Right renal cortex interstitium (tissue), 3 donors: Measurements from ENCODE around the gene PROM1. TPM values are rescaled to one million over a fixed set of nuclear protein-coding genes. Genes with fewer than 3 reads are reported as not detected.

ENCODE experiments used
- DNase-seq, 3 donors: peaks; one replicate each; pipeline ENCODE4 v3.0.0-alpha.2; 2013; ENCODE audit warnings: low read depth in 3 of 3, low spot score in 2 of 3
- polyA plus RNA-seq, 3 donors: library from polyadenylated mRNA; unstranded; fragments of 120-200 nt; gene quantifications; one replicate each; pipeline ENCODE4 v1.2.1, GENCODE V29; 2013; ENCODE audit not compliant: insufficient read length in 3 of 3

PROM1 gene
- polyA plus RNA-seq, 3 donors, result 36.5 to 39.6 (median 38.1) TPM

- no peak for DNase-seq
These were observed 52.1 kb downstream of the PROM1 start for GRCh38 chr4:16031546-16032395.

- DNase-seq, result no peak
These were observed 53.9 kb downstream of the PROM1 start for GRCh38 chr4:16029886-16030285.

GRCh38 chr4:16029262-16029661 lies 54.6 kb downstream of the PROM1 start:
- DNase-seq, result peak in 1 of 3 donors; percentile 13

- DNase-seq, result no peak
These were observed 56.2 kb downstream of the PROM1 start for GRCh38 chr4:16027626-16028025.

GRCh38 chr4:16027114-16027513 lies 56.7 kb downstream of the PROM1 start:
- DNase-seq, result no peak

GRCh38 chr4:16026160-16026761 lies 57.6 kb downstream of the PROM1 start:
- peak in 2 of 3 donors; percentile 45 to 50 for DNase-seq

- DNase-seq, result no peak
These were observed 58.6 kb downstream of the PROM1 start for GRCh38 chr4:16025268-16025667.

GRCh38 chr4:16023776-16024408 lies 59.9 kb downstream of the PROM1 start:
- DNase-seq, result no peak

GRCh38 chr4:16021804-16022560 lies 61.8 kb downstream of the PROM1 start:
- no peak for DNase-seq

GRCh38 chr4:16019649-16020048 lies 64.2 kb downstream of the PROM1 start:
- DNase-seq, result no peak

- no peak for DNase-seq
These were observed 65.0 kb downstream of the PROM1 start for GRCh38 chr4:16018841-16019240.

GRCh38 chr4:16018061-16018676 lies 65.7 kb downstream of the PROM1 start:
- no peak for DNase-seq

GRCh38 chr4:16016536-16016935 lies 67.3 kb downstream of the PROM1 start:
- DNase-seq, result no peak

- DNase-seq, result no peak
These were observed 72.7 kb downstream of the PROM1 start for GRCh38 chr4:16011173-16011572.

- no peak for DNase-seq
These were observed 74.7 kb downstream of the PROM1 start for GRCh38 chr4:16009153-16009552.

GRCh38 chr4:16007471-16008095 lies 76.2 kb downstream of the PROM1 start:
- DNase-seq, result no peak

- no peak for DNase-seq
These were observed 76.9 kb downstream of the PROM1 start for GRCh38 chr4:16006771-16007446.

- DNase-seq, result no peak
These were observed 78.1 kb downstream of the PROM1 start for GRCh38 chr4:16005676-16006075.

- DNase-seq, result peak; percentile 48 to 59 (median 56)
These were observed 82.4 kb downstream of the PROM1 start for GRCh38 chr4:16001484-16001858.
